GM12865 (cell line): Measurements from ENCODE around the gene NPPC.

Experiments used
- DNase-seq: peaks from one replicate; pipeline ENCODE4 v3.0.0; 2010; ENCODE audit warnings: low read depth
- H3K4me3 ChIP-seq: 2 replicates; pipeline ENCODE4 v1.5.1; 2011; ENCODE audit warnings: mild to moderate bottlenecking, low read depth, low read length, control low read depth
- TF ChIP-seq, protein P1 (sequence below): IDR thresholded peaks from 2 replicates; pipeline ENCODE4 v1.5.1; 2011; ENCODE audit warnings: low read length, control low read depth, low read depth, inconsistent platforms; ENCODE audit not compliant: insufficient read depth; ENCODE audit errors: missing control alignments

NPPC gene

DNA sequence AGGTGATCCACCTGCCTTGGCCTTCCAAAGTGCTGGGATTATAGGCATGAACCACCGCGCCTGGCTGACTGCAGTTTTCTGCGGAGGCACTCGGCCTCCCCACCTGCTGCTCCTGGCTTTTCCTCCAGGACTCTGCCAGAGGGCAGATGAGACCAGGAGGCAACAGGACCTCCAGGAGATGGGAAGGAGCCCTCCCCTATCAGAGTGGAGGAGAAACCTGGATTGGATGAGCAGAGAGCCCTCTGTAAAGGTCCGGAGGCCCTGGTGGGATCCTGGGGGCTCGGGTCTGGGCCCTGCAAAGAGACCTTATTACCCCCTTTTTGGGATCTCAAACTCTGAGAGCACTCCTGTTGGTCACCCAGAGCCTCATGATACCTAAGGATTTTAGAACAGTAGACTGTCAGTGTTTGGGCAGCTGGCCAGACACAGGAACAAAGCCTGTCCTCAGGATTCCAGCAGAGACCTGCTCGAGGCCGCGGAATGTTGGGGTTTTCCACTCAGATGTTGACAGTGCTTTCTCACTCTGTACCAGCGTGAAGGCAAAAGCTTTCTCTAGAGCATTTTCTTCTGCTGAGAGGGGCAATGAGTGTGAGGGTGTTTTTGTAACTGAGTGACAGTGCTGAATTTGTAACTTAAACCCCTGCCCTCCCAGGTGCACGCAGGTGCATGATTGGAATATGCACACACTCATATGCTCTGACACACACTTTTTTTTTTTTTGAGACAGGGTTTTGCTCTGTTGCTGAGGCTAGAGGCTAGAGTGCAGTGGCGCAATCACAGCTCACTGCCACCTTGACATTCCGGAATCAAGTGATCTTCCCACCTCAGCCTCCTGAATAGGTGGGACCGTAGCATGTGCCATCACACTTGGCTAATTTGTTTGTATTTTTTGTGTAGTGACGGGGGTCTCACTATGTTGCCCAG lies 48.4 kb downstream of the NPPC start:
- TF ChIP-seq, protein P1, sequence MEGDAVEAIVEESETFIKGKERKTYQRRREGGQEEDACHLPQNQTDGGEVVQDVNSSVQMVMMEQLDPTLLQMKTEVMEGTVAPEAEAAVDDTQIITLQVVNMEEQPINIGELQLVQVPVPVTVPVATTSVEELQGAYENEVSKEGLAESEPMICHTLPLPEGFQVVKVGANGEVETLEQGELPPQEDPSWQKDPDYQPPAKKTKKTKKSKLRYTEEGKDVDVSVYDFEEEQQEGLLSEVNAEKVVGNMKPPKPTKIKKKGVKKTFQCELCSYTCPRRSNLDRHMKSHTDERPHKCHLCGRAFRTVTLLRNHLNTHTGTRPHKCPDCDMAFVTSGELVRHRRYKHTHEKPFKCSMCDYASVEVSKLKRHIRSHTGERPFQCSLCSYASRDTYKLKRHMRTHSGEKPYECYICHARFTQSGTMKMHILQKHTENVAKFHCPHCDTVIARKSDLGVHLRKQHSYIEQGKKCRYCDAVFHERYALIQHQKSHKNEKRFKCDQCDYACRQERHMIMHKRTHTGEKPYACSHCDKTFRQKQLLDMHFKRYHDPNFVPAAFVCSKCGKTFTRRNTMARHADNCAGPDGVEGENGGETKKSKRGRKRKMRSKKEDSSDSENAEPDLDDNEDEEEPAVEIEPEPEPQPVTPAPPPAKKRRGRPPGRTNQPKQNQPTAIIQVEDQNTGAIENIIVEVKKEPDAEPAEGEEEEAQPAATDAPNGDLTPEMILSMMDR = no peak
- DNase-seq = no peak

DNA sequence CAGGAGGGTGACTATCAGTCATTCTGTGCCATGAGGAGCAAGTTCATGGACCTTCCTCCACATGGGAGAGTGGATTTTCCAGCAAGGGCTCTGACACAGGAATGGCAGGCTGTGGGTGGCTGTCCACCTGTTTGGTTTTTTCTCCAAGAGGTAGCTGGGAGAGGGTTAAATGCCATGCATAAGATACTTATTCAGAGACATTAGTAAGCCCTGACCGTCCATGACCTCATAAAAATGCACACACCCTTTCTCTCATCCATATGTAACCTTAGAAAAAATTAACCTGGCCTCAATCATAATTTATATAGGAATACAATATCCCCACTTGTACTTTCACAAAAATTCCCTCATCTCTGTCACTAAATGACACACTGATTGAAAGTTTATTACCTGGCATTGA lies 51.3 kb downstream of the NPPC start:
- no peak for DNase-seq

More for the DNA sequence above, 48.4 kb downstream of the NPPC start:
- H3K4me3 ChIP-seq = no peak overlapping the region

More for the DNA sequence above, 51.3 kb downstream of the NPPC start:
- no peak overlapping the region for H3K4me3 ChIP-seq
- TF ChIP-seq, protein P1 = no peak
